Mesenteric fat pad (tissue), 1 donor: ENCODE results near the gene ATG101. TPM values are rescaled to one million over a fixed set of nuclear protein-coding genes. Genes with fewer than 3 reads are reported as not detected.

ENCODE experiments used
- DNase-seq: peaks from one replicate; pipeline ENCODE4 v3.0.0-alpha.2; 2020; ENCODE audit warnings: low spot score
- long read RNA-seq: library from polyadenylated mRNA; unstranded; transcript quantifications from one replicate; pipeline ENCODE4 v2.0.0, GENCODE V29; 2020
- total RNA-seq: library from RNA; stranded (reverse); fragmentation: NEBNext Ultra II Directional; extraction: Animal tissue kit (Norgen Biotek cat#: 25700); gene quantifications from one replicate; pipeline ENCODE4 v1.2.1, GENCODE V29; 2021
- donor health status: DM: yes; HTN: yes; CAD: no.

ATG101 gene, protein sequence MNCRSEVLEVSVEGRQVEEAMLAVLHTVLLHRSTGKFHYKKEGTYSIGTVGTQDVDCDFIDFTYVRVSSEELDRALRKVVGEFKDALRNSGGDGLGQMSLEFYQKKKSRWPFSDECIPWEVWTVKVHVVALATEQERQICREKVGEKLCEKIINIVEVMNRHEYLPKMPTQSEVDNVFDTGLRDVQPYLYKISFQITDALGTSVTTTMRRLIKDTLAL
- total RNA-seq: 36.2 TPM
- long read RNA-seq, transcript ATG101-201 (4 exons, 1,439 nt): major isoform, 207 of 244 reads
- long read RNA-seq, transcript ATG101-207 (4 exons, 846 nt): minor isoform, 13 of 244 reads
- long read RNA-seq, partial matches to known transcripts: 14 of 244 reads
- long read RNA-seq, other reads (novel, unspliced or antisense): 10 of 244 reads

DNA sequence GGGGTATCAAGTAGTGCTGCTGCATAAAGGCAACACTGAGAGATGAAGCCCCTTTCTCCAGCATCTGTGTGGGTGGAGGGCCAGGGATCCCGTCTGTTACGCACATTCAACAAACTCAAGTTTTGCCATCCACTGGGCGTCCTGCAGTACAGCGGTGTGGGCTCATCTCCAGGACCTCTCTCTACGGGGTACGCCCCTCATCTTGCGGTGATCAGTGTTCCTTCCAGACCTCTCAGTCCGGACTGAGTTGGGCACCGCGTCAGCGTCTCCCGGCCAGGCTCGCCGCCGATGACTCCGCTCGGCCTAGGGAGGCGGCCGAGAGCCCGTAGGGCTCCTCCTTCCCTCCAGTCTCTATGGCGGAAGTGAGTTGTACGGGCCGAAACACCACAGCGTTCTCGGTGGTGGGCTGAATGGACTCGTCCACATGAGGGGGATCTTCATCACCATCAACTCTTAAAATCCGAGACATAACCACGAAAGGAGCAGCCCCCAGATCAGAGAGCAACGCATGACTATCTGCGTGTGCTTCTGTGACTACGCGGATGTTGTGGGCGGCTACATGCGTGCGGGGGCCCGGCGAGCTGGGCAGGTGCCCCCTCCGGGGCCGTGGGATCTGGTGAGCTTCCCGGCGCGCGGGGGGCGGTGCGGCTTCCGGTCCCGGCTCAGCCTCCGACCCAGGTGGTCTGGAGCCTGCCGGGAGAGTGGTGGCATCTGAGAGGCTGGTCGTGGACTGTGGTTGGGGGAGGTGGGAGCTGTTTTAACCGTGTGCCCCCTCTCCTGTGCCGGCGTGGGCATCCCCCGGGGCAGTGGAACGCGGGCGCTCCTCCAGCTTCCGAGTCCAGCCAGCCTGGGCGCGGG is at the start of gene ATG101:
Gene ATG101 (plus strand): TSS at position 652 of the 858 bp plus-strand sequence. CDS start 3,673 bp downstream, outside the sequence.
- peak; percentile 95 for DNase-seq

DNA sequence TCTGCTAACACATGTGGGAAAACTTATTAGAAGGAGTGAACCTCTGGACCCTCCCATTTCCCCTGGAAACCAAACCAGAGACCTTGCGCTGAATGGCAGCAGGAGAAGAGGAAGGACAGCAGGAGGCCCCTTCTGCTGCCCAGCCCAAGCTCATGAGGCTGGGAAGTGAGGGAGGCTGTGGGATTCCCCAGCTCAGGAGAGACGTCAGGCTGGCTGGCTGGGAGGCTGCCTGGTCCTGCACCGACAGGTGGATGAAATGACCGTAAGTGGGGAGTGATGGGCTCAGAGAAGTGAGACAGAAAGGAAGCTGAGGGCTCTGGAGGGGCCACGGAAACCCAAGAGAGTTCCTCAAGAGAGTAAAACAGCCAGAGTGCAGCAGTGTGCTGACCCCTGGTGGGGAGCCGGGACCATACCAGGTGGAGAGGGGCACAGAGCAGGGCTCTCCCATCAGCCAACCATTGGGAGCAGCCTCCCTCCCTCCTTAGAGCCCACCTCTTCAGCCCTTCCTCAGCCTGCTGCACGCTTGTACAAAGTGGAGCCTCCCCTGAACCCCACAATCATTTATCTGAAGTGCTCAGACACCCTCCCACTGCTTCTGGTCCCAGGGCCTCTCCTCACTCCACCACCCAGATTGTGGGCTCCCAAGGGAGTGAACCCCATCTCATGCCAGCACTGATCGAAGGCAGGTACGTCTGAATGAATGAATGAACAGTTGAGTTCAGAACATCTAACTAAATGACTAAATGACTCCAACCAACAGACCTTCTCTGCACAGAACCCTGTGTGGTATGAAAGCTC is 49.0 kb upstream of the ATG101 start:
- no peak for DNase-seq

DNA sequence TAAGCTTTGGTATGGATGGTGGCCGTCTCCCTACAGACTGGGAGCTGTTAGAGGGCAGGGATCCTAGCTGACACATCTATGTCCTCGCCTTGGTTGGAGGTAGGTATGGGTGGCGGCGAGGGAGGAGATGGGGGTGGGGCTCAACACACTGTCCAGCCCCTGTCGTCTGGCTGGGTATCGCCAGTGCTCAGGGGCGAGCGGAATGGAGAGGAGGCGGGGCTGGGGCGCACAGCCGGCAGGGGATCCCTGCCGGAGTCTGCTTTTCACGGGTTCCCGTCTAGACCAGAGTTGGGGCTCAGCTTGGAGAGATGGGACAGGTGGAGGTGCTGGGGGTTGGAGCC is 47.0 kb upstream of the ATG101 start:
- DNase-seq: no peak

DNA sequence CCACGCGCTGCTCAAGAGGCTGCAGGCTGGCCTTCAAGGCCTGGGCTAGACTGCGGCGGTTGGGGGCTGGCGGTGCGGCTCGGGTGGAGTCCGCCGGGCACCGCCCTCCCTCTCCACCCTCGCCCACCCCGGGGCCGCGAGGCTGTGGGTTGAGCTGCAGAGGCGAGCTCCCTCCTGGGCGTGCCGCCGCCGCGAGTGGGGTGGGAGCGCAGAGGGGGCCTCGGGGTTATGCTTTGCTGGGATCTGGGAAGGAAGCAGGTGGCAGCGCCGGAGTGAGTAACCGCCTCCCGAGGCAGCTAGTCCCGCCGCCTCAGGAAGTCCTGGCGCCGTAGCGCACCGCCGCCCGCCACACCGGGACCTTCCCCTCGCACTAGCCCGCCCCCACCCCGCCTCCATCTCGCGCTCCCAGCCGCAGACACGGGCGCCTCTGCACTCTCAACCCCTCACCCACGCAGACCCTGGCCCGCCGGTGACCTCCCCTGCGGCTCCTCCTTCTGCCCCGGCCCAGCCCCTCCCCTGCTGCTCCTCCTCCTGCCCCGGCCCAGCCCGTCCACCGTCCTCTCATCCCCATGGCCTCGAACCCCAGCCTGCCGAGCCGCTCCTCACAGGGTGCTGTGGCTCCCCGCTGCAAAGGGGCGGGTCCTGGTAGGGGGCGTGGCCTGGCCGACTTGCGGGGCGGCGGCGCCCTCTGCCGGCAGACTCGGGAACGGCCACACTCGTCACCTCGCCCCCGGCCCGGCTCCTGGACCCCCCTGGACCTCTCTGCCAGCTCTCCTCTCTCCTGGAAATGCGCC is 46.4 kb upstream of the ATG101 start:
- peak; percentile 97 for DNase-seq

DNA sequence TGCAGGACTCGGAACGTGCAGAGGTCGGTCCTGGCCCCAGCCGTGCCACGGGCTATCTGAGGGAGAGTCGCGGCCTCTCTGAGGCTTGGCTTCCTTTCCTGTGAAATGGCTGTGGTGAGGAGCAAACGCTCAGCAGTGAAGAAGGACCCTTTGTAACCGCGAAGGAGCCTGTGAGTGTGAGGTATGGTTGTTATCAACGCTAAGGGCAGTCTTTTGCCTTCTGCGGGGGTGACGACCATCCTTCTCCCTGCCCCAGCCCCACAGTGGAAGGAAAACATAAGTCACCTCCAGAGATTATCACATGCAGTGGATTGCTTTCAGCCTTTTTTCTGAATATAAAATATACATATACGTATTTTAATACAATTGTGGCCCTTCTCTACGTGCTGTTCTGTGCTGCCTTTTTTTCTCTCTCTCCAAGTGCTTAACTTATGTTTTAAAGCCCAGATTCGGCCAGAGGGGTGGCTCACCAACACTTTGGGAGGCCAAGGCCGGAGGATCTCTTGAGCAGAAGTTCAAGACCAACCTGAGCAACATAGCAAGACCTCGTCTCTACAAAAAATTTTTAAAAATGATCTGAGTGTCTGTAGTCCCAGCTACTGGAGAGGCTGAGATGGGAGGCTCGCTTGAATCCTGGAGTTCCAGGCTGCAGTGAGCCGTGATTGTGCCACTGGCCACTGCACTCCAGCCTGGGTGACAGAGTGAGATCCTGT is 45.6 kb upstream of the ATG101 start:
- DNase-seq: no peak

DNA sequence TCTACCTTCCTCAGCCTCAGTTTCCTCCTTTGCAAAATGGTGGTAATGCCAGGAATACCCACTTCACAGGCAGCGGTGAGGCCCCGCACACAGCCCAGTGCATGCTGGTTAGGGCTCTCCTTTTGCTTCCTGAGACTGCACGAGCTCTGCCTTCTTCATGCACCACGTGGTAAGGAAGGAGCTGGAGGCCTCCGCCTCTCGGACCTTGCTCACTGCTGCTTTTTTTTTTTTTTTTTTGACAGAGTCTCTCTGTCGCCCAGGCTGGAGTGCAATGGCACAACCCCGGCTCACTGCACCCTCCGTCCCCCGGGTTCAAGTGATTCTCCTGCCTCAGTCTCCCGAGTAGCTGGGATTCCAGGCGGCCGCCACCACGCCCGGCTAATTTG is 44.9 kb upstream of the ATG101 start:
- no peak for DNase-seq

DNA sequence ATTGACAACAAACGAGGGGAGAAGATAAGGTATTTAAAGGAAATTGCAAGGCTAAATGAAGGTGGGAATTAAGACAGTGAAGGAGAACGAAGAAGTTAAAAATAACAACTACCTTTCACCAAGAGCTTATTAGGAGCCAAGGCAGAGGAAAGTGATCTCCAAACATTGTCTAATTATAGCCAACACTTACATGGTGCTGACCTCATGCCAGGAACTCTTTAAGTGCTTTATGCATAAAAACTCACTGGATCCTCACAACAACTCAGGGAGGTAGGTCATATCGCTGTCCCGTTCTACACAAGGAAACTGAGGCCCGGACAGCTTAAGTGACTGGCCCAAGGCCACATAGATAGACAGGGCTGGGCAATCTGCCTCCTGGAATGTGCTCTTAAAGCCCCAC is 43.5 kb upstream of the ATG101 start:
- no peak for DNase-seq

DNA sequence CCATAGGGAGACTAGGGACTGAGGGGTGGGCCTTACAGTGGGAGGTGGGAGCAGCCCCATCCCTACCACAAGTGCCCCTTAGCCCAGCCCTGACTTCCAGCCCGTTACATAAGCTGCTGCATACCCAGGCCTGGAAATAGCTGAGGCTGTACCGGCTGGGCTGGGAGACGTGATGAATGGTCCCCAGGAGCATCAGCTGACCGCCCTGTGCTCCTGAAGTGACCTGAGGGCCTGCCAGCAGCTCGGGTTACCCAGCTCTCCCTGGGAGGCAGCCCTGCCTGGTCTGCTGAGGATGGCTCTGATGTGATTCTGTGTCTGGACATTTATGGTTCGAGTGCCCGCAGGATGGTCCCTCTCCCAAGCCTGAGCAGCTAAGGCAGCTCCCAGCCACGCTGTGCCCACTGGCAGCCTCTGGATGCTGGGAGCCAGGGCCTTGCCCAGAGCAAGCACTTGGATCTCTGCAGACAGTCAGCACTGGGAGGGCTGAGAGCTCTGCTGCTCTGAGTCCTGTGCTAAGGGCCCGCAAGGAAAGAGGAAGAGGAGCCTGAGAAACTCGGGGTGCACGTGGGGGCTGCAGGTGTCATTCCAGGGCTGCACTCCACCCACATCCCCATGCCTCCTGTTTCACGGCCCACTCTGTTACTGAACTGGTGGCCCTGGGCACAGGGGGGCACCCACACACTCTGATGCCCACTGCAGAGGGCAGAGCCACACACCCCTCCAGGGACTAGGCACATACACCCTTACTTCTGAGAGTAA is 42.5 kb upstream of the ATG101 start:
- no peak for DNase-seq

DNA sequence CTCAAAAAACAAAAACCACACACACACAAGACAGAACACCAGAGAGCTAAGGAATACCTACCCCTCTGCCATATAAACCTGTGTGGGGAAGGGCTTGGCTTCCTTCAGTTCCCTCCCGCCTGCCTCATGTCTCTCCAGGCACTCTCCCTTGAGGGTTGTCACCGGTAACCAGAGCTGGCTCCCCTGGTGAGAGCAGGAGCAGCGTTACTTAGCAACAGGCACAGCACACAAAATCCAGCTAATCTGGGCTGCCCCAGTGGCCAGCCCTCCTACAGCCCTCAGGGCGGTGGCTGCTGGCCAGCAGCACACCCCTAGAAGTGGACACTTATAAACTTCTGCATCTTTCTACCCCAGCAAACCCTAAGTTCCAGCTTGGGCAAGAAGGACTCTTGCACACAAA is 40.1 kb upstream of the ATG101 start:
- no peak for DNase-seq

DNA sequence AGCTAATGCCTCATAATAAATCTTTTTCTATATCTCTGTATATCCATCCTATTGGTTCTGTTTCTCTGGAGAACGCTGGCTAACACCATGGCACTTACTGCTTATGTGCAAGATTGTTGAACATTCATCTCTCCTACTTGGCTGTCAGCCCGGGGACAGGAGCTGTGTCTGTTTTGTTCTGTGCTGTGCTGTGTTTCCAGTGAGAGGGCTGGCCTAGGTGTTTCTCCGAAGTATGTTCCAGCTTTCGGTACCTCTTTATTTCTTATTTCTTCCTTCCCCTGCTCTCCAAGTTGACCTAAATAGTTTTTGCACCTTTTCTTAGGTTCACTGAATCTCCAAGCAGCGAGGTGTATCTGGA is 37.4 kb upstream of the ATG101 start:
- no peak for DNase-seq

DNA sequence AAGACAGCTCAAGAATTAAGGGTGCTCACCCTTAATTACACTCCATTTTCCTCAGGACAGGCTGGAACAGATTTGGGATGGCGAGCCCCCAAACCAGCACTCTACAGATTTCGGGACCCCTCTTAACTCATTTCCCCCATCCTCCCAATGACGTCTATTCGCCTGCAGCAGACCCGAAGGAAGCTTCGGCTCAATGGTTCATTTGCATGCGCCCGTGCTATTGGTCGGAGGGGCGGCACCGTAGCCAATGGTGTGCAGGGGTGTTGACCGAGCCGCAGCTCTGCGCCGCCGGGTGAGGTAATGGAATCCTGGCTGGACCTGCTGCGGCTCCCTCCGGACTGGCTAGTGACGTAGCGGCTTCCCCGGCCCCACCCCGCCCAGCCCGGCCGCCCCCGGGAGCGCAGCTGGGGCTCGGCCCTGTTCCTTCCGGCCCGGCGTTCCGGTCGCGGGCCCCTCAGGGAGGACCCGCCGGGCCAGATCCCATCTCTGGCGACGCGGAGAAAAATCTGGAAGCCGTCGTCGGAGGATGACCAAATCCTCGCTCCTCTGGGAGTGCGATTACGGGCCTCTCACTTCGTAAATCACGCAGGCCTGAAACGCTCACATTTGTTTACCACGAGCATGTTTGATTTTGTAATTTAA is 36.9 kb upstream of the ATG101 start:
- DNase-seq: peak; percentile 99

DNA sequence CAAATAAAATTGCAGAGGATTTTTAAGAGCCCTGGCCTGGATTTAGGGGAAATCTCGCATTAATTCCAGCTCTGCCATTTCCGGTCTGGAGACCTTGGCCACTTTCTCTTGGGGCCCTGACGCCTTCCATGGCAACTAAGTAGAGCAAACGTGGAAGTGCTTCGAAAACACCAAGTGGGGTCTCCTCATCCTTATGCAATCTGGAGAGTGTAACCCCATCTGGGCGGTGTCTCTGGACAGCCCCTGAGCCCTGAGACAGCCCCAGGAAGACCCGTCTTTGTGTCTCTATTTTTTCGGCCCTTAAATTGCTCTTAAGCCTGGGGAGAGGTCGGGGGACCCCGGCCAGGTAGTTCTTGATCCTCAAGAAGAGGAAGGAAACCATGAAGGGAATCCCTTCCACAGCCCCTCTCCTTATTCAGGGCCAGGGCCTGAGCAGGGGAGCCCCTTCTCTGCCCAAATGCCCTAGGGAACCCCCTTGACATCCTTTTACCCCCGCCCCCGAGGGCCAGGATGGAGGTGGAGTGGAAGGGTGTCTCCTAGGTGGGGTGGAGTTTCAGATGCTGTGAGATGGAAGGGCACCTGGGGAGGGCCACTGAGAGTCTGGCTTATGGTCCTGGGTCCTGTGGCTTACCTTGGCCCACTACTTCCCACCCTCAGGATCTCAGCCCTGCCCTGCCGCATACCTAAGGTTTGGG is 36.2 kb upstream of the ATG101 start:
- no peak for DNase-seq

DNA sequence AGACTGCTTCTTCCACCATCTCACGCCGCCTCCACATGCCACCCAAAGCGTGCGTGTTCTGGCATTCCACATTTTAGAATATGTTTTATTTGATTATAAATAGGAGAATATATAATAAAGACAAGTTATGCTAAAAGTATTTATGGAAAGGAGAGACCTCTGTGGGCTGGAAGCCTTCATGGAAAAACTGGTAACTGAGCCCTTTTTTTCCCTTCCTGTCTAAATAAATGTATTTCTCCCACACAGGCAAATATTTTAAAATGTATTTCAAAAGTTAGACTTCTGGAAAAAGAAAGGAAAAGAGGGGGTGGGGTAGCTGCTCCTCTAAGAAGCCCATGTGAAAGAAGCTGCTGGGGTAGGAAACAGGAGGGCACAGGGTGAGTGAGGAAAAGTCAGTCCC is 34.6 kb upstream of the ATG101 start:
- no peak for DNase-seq

DNA sequence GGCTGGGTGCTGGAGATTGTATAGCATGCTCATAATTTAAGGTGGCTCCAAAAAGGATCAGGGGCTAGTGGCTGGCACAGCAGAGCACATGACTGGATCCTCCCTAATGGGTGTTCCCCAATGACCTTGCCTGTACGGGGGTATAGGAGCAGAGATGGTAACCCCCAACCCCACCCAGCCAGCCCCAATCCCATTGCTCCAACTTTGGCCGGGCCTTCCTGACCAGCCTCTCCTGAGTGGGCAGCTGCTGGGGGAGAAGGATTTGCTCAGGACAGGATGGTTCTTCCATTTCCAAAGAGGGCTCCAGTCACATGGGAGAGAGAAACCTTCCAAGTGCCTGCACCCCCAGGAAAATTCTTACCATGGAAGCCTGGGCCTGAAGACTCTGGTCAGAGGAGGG is 33.9 kb upstream of the ATG101 start:
- DNase-seq: no peak

DNA sequence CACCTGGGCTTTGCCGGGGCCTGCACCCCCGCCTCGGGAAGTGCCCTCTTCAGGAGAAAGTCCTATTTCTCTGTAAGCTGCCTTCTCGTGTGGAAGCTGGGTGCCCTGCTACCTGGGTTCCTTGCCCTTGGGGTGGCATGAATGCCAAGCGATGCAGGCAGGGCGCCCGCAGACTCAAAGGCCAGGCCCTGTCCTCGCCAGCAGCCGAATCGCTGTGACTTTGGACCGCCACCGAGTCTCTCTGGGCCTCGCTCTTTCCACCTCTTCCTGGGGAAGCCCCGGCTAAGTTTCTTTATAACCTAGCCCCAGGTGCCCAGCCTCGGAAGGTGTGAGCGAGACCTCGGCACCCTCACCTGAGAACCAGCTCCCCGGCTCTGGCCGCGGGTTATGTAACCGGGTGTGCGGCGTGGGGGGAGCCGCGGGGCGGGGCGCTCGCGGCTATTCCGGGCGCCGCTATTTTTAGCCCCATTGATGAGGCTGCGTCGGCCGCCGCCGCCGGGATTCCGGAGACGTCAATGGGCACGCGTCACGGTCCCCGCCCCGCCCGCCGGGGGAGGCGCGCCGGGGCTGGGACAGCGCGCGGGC is 33.1 kb upstream of the ATG101 start:
- DNase-seq: peak; percentile 98

DNA sequence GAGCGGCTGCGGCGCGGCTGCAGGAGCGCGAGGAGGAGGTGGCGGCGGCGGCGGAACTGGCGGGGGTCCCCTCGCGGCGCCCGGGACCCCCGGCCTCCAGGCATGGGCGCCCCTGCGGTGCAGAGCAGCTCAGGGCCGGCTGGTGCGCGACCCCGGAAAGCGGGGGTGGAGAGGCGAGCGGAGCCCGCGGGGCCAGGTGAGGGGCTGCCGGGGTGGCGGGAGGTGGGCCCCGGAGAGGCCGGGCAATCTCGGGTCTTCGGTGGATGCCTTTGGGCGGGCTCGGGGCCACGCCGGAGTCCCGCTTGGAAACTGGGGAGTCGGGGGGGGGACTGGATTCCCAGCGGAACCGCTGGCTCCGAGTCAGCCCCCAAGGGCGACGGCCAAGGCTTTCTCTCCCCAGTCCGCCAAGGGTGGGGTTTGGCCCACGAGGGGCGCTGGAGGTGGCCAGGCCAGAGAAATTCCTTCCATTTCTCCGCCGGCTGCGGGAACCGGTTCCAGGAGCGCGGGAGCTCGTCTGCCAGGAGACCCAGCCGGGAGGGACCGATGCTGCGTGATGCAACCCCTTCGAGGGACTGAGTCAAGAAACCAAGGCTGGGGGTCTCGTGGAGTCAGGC is 32.4 kb upstream of the ATG101 start:
- no peak for DNase-seq

DNA sequence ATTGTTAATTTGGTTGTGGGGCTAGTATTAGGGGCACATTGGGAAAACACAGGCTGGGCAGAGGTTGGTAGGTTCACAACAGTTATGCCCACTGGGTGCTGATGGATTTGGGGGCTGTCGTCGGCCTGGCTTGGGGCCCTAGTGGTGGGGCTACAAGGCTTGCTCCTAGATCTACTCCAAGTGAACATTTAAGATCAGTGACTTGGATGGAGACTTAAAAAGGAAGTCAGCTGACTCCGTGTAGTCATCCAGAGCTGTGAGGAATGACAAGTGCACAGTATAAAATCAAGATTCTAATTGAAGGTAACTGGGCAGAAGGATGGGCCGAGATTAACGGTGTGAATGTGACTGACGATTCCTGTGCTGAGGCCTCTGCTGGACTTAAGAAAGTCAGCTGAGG is 31.3 kb upstream of the ATG101 start:
- DNase-seq: no peak

DNA sequence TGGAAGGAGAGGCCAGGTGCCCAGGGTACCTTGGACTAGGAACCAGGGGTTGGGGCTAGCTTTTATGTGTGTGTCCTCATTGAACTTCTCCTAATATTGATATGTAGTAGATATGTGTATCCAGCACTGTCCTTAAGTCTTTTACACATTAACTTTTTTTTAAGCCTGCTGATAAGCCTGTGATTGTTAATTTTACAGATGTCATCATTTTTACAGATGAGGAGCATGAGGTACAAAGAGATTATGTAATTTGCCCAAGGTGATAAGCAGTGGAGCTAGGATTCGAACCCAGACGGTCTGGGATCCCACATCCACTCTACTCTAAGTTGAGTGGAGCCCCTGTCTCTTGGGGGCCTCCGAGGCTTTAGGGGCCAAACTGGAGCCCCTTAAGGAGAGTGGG is 28.7 kb upstream of the ATG101 start:
- no peak for DNase-seq
